Raji (cell line): ENCODE results near the gene GSKIP.
A peak's percentile ranks its signal among the peaks of the same experiment; 100 is the strongest.

ENCODE experiments used
- POLR2A ChIP-seq: IDR thresholded peaks from 2 replicates; pipeline ENCODE4 v1.6.1; 2011; ENCODE audit warnings: low read depth, low read length, control low read depth; ENCODE audit not compliant: insufficient read depth

The GSKIP gene, protein sequence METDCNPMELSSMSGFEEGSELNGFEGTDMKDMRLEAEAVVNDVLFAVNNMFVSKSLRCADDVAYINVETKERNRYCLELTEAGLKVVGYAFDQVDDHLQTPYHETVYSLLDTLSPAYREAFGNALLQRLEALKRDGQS

DNA sequence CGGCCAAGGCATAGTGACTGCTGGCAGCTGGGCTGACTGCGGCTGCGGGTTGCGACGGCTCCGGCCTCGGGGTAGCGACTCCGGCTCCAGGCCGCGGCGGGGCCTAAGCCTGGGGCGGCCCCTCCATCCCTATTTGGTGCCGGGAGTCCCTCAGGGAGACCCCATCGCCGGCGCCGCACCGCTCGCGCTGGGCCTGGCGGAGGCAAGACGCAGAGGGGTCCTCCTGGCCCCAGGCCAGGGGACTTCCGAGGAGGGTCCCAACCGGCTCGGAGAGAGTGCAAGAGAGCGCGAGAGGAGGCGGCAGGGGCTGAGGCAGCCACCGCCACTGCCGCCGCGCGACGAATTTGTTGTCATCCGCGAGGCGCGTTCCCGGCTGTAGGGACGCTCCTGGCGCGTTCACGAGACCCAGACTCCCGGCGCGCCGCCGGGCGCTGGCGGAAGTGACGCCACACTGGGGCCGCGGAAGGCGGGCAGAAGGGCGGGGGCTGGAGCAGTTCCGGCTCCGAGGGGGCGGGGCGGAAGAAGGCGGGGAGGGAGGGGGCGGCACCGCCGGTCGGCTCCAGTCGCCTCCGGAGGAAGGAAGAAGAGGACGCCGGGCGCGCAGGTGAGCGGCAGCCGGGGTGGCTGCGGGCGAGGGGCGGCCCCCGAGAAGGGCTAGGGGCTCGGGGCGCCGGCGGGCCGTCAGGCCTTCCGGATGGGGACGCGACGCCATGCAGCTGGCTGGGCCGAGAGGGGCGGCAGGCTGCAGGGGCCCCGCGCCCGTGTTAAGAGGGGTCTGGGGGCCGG, at the start of gene GSKIP, which contains the start of gene ATG2B:
GSKIP (plus strand) TSS at position 562 of the 786 bp plus-strand sequence. CDS start 18,722 bp downstream, outside the sequence.
ATG2B (minus strand) TSS at position 377 of the 786 bp plus-strand sequence; CDS start at position 12, 365 bp downstream.
- TF ChIP-seq POLR2A = peak; percentile 80

GRCh38 chr14:96316087-96316486, 47.2 kb upstream of the GSKIP start:
- TF ChIP-seq POLR2A = no peak

DNA sequence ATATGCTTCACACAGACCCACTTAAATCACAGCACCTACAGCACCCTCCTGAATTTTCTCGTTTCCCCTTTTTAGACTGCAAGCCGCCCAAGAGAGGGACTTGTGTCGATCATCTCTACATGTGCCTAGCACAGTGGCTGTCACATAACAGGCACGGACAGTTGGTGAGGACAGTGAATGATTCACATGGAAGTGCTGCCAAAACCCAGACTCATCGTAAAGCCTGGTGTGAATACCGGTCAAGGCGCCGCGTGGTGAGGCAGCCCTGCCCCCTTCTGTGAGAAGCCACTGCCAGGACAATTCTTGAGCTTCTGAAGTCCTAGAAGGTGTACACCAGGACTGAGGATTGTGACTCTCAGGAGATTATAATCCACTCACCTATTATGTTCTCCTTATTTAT, 44.5 kb upstream of the GSKIP start:
- TF ChIP-seq POLR2A = no peak

GRCh38 chr14:96320605-96321004, 42.7 kb upstream of the GSKIP start:
- no peak for TF ChIP-seq POLR2A

GRCh38 chr14:96324219-96324618, 39.1 kb upstream of the GSKIP start:
- TF ChIP-seq POLR2A = no peak

DNA sequence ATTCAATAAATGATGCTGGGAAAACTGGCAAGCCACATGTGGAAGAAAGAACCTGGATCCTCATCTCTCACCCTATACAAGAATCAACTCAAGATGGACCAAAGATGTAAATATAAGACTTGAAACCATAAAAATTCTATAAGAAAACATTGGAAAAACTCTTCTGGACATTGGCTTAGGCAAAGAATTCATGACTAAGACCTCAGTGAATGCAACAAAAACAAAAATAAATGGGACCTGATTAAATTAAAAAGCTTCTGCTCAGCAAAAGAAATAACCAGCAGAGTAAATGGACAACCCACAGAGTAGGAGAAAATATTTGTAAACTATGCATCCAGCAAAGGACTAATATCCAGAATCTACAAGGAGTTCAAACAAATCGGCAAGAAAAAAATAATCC, 24.8 kb upstream of the GSKIP start:
- TF ChIP-seq POLR2A = no peak

DNA sequence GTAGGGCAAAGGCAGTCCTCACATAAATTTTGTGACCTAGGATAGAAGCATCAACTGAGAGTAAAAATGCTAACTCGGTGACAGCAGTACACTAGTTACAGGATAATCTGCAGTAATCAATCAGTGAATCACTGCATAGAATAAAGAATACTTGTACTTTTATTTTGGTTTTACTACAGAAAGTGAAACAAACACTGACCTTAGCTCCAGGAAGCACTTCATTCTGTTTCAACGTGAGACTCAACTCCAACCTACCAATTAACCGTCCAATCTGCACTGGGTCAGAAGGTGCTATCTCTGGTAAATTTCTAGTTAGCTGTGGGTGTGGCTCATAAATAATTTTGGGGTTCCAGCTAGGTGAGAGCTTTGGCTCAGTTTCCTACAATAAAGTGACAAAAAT, 22.0 kb upstream of the GSKIP start:
- TF ChIP-seq POLR2A = no peak

DNA sequence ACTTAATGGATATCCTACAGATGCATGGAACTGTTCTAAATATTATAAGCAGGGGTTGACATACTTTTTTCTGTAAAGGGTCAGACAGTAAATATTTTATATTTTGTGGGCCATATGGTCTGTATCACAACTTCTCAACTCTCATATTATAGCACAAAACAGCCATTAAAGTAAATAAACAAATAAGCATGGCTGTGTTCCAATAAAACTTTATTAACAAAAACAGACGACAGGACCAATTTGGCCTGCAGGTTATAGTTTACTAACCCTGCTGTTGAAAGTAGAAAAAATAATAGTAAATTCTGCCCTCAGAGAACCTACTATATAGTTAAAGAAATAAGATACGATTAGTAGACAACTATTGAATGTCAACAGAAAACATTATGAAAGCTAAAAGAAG, 17.7 kb upstream of the GSKIP start:
- no peak for TF ChIP-seq POLR2A

DNA sequence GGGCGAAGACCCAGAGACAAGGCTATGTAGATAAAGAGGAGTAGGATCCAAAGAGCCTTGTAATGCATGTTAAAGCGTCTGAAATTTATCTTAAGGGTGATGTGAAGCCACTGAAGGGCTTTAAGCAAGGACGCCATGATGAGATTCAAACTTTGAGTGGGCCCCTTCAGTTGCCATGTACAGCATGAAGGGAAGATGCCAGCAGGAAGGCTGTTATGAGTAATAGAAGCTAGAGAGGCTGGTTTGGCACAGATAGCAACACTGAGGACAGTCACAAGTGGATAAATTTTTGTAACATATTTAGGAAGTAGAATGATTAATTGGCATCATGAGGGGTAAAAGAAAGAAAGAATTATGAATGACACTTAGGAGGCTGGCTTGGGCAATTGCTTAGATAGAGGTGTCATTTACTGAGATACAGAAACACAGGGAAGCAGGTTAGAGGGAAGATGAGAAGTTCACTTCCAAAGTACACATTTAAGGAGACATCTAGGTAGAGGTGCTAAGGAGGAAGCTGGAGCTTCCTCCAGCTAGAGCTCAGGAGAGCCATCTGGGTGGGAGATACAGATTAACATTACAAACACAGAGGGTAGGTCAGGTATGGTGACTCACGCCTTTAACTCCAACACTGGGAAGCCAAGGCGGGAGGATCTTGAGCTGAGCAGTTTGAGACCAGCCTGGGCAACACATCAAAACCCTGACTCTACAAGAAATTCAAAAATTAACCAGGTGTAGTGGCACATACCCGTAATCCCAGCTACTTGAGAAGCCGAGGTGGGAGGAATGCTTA, 13.8 kb upstream of the GSKIP start:
- no peak for TF ChIP-seq POLR2A

DNA sequence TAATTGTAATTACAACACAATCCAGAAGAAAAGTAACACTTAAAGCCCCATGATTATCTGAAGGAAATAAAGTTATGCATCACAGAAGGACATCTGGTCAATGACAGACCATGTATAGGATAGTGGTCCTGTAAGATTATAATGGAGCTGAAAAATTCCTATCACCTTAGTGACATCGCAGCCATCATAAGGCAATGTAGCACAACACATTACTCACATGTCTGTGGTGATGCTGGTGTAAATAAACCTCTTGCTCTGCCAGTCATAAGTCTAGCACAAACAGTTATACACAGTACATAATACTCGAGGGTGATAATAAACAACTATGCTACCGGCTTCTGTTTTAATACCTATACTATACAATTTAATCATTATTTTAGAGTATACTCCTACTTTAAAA, 11.3 kb upstream of the GSKIP start:
- no peak for TF ChIP-seq POLR2A

GRCh38 chr14:96352708-96353107, 10.6 kb upstream of the GSKIP start:
- TF ChIP-seq POLR2A = no peak

- TF ChIP-seq POLR2A = no peak
Measured at GRCh38 chr14:96354246-96354645, 9.1 kb upstream of the GSKIP start.

GRCh38 chr14:96357216-96357615, 6.1 kb upstream of the GSKIP start:
- no peak for TF ChIP-seq POLR2A

DNA sequence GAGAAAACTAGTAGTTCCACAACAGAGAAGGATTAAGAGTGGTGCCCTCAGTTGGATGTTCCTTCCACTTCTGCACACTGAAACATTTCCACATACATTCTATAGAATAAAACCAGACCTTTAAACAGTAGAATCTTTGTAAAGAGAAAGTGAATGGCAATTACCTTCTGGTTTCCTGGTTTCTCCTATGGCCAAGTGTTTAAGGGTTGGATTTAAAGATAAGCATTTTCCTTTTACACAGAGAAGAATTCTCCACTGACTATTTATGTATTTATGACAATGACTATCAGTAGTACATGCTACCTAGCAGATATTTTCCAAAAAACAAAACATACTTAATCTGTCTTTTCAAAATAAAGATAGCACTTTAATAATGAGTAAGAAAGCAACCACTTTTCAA, 3.4 kb upstream of the GSKIP start:
- TF ChIP-seq POLR2A = no peak

DNA sequence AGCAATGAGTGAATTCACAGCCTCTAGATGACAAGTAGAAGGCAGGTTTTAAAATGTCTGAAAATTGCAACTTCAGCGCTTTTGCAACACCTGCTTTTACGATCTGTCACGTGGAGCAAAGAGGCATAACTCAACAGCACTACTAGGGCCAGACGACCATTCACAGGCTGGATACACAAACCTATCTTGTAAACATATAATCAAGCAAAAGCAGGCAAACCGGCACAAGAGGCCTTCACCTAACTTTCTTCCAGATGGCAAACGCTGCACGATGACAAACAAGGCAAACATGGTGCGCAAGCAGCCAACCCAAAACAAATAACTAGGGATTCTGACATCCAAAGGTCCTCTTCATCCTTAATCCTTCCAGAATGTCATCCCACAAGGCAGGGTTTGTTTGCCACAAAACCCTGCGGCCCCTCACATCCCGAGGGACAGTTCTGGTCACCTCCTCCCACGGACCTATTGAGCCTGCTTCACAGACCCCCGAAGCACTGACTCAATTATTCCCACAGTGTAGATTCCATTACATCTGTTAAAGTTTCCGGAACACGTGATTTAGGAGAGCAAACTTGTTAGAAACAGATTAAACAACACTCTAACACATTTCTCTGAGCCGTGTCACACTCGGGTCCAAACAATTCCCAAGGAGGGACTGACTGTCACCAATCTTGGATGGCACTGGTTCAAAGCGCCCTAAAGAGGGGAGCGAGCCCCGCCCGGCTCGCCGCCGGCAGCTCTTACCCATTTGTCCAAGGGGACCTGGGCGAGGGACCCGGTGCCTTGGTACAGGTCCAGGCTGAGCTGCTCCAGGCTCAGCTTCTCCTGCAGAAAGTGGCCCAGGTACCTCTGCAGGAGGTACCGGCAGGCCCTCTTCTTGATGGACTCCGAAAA, 1.0 kb upstream of the GSKIP start:
- peak; percentile 40; the same call in 1 of the 2 replicates for TF ChIP-seq POLR2A

DNA sequence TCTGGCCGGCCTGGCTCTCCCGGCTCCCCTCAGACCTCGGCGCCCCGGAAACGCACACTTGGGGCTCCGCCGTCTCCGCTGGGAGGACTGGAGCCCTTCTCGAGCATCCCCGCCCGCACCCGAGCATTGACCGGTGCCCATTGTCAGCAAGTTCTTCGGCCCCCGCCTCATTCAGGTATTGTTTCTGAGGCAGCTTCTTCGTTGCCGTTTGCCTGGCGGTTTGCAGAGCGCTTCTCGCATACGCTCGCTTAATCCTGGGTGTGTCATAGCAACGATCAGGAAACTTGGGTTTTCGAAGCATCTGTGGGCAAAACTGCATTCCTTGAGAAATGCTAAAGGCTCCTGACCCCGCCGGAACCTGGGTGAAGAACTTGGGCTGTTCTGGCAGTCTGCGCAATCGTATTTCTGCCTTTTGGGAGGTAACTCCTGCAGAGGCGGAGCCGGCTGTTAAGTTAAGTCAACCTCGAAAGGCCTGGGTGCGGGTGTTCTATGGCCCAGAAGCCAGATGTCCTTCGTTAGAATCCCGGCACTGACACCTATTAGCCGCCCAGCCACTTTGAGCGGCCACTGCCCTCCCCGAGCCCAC, 518 bp downstream of the GSKIP start:
- no peak; the same call in 1 of the 2 replicates for TF ChIP-seq POLR2A
